BLaER1 (cell line): ENCODE data around the gene ZNF318.
"Not testable (repeated sequence)": the region's sequence is repeated elsewhere in the genome, so short reads cannot be mapped to it uniquely, and the experiment has no call there.

Experiments used
- H3K27ac ChIP-seq: shearing (Covaris generic); formaldehyde crosslinking; 2 replicates; pipeline ENCODE4 v1.8.1; 2022
- H3K27me3 ChIP-seq: shearing (Covaris generic); formaldehyde crosslinking; 2 replicates; pipeline ENCODE4 v1.8.1; 2022
- H3K36me3 ChIP-seq: shearing (Covaris generic); formaldehyde crosslinking; 2 replicates; pipeline ENCODE4 v1.8.1; 2022
- H3K4me1 ChIP-seq: shearing (Covaris generic); formaldehyde crosslinking; 2 replicates; pipeline ENCODE4 v1.8.1; 2022
- H3K4me2 ChIP-seq: shearing (Covaris generic); formaldehyde crosslinking; 2 replicates; pipeline ENCODE4 v1.8.1; 2022
- H3K4me3 ChIP-seq: shearing (Covaris generic); formaldehyde crosslinking; 2 replicates; pipeline ENCODE4 v1.8.1; 2022
- H3K9ac ChIP-seq: shearing (Covaris generic); formaldehyde crosslinking; 2 replicates; pipeline ENCODE4 v1.8.1; 2022
- H3K9me3 ChIP-seq: shearing (Covaris generic); formaldehyde crosslinking; 2 replicates; pipeline ENCODE4 v1.8.1; 2022
- H4K20me1 ChIP-seq: shearing (Covaris generic); formaldehyde crosslinking; 2 replicates; pipeline ENCODE4 v1.8.1; 2022
- Cebpa-rat ChIP-seq: shearing (Covaris generic); IDR thresholded peaks from 2 replicates; pipeline ENCODE4 v1.8.1; 2022

The ZNF318 gene

GRCh38 chr6:43367245-43367984, 2.0 kb downstream of the ZNF318 start:
- H3K9me3 ChIP-seq: no peaks in the 10 kb centered on the region
- H3K27ac ChIP-seq: no peak overlapping the region
- peaks cover 68% of the 10 kb centered on the region for H3K4me1 ChIP-seq
- peak overlapping the region; percentile 96 for H3K4me2 ChIP-seq
- TF ChIP-seq Cebpa-rat: no peak
- peaks cover 21% of the 10 kb centered on the region for H3K27me3 ChIP-seq
- peaks cover 42% of the 10 kb centered on the region for H4K20me1 ChIP-seq
- no peak overlapping the region for H3K9ac ChIP-seq
- H3K4me3 ChIP-seq: peak overlapping the region; percentile 95
- H3K36me3 ChIP-seq: peaks cover 32% of the 10 kb centered on the region

- peaks cover 93% of the 10 kb centered on the region for H3K36me3 ChIP-seq
- H3K27ac ChIP-seq: no peak overlapping the region
- TF ChIP-seq Cebpa-rat: no peak
- H3K4me2 ChIP-seq: no peak overlapping the region
- H4K20me1 ChIP-seq: peaks cover 67% of the 10 kb centered on the region
- no peak overlapping the region for H3K9ac ChIP-seq
- H3K4me1 ChIP-seq: peaks cover 18% of the 10 kb centered on the region
- no peak overlapping the region for H3K4me3 ChIP-seq
- no peaks in the 10 kb centered on the region for H3K9me3 ChIP-seq
- H3K27me3 ChIP-seq: no peaks in the 10 kb centered on the region
These were observed 8.2 kb downstream of the ZNF318 start for GRCh38 chr6:43361269-43361668.

- Histone ChIP-seq H3K4me3 (no peak overlapping the region), H3K4me2 (no peak overlapping the region), H4K20me1 (peaks cover 62% of the 10 kb centered on the region), H3K36me3 (peaks cover 99% of the 10 kb centered on the region), H3K27ac (no peak overlapping the region), H3K27me3 (no peaks in the 10 kb centered on the region), H3K9me3 (no peaks in the 10 kb centered on the region), H3K9ac (no peak overlapping the region), H3K4me1 (peaks cover 15% of the 10 kb centered on the region)
- no peak for TF ChIP-seq Cebpa-rat
These were observed 9.6 kb downstream of the ZNF318 start for GRCh38 chr6:43359831-43360230.

GRCh38 chr6:43359381-43359780, 10.1 kb downstream of the ZNF318 start:
- no peak overlapping the region for H3K4me3 ChIP-seq
- peaks cover 66% of the 10 kb centered on the region for H4K20me1 ChIP-seq
- H3K4me2 ChIP-seq: no peak overlapping the region
- H3K4me1 ChIP-seq: peaks cover 11% of the 10 kb centered on the region
- peaks cover 99% of the 10 kb centered on the region for H3K36me3 ChIP-seq
- no peak overlapping the region for H3K27ac ChIP-seq
- no peak for TF ChIP-seq Cebpa-rat
- H3K9ac ChIP-seq: no peak overlapping the region
- H3K27me3 ChIP-seq: no peaks in the 10 kb centered on the region
- H3K9me3 ChIP-seq: no peaks in the 10 kb centered on the region

- Histone ChIP-seq H3K4me2 (no peak overlapping the region), H3K4me3 (no peak overlapping the region), H3K27ac (no peak overlapping the region), H3K9ac (no peak overlapping the region), H3K4me1 (no peaks in the 10 kb centered on the region), H3K27me3 (no peaks in the 10 kb centered on the region), H3K9me3 (no peaks in the 10 kb centered on the region), H3K36me3 (peaks cover 89% of the 10 kb centered on the region), H4K20me1 (peaks cover 49% of the 10 kb centered on the region)
- TF ChIP-seq Cebpa-rat: no peak
These were observed 13.4 kb downstream of the ZNF318 start for GRCh38 chr6:43355862-43356590.

- H3K9me3 ChIP-seq, H3K9ac ChIP-seq, H3K4me2 ChIP-seq, H3K27me3 ChIP-seq, H3K27ac ChIP-seq, H3K4me1 ChIP-seq, H3K4me3 ChIP-seq: not testable (repeated sequence)
- peaks cover 87% of the 10 kb centered on the region for H3K36me3 ChIP-seq
- peaks cover 18% of the 10 kb centered on the region; the same call in 1 of the 2 replicates for H4K20me1 ChIP-seq
These were observed 17.5 kb downstream of the ZNF318 start for GRCh38 chr6:43351951-43352350.

GRCh38 chr6:43347444-43347843, 22.0 kb downstream of the ZNF318 start:
- no peak overlapping the region for H3K9ac ChIP-seq
- 0 out of 2 replicates have a peak, but pooled peaks cover 5% of the 10 kb centered on the region for H4K20me1 ChIP-seq
- no peaks in the 10 kb centered on the region for H3K27me3 ChIP-seq
- no peak for TF ChIP-seq Cebpa-rat
- no peak overlapping the region for H3K27ac ChIP-seq
- H3K9me3 ChIP-seq: no peaks in the 10 kb centered on the region
- H3K4me3 ChIP-seq: no peak overlapping the region
- H3K4me1 ChIP-seq: no peaks in the 10 kb centered on the region
- H3K36me3 ChIP-seq: peaks cover 93% of the 10 kb centered on the region
- no peak overlapping the region for H3K4me2 ChIP-seq

GRCh38 chr6:43347021-43347420, 22.4 kb downstream of the ZNF318 start:
- Histone ChIP-seq H3K4me2 (no peak overlapping the region), H3K4me3 (no peak overlapping the region), H3K27ac (no peak overlapping the region), H4K20me1 (0 out of 2 replicates have a peak, but pooled peaks cover 6% of the 10 kb centered on the region), H3K27me3 (no peaks in the 10 kb centered on the region), H3K9ac (no peak overlapping the region), H3K4me1 (no peaks in the 10 kb centered on the region), H3K36me3 (peaks cover 93% of the 10 kb centered on the region), H3K9me3 (no peaks in the 10 kb centered on the region)
- TF ChIP-seq Cebpa-rat: no peak

GRCh38 chr6:43346243-43346642, 23.2 kb downstream of the ZNF318 start:
- not testable (repeated sequence) for H3K4me2 ChIP-seq, H3K9ac ChIP-seq, H4K20me1 ChIP-seq, H3K9me3 ChIP-seq, H3K4me3 ChIP-seq, H3K27ac ChIP-seq, H3K27me3 ChIP-seq, H3K4me1 ChIP-seq
- peaks cover 95% of the 10 kb centered on the region for H3K36me3 ChIP-seq

GRCh38 chr6:43339168-43339567, 30.3 kb downstream of the ZNF318 start:
- Histone ChIP-seq H3K27ac (no peak overlapping the region), H3K4me2 (no peak overlapping the region)

More at GRCh38 chr6:43339168-43339567, 30.3 kb downstream of the ZNF318 start:
- Histone ChIP-seq H4K20me1 (0 out of 2 replicates have a peak, but pooled peaks cover 6% of the 10 kb centered on the region), H3K9ac (no peak overlapping the region), H3K36me3 (peaks cover 73% of the 10 kb centered on the region), H3K27me3 (no peaks in the 10 kb centered on the region), H3K4me1 (no peaks in the 10 kb centered on the region), H3K4me3 (no peak overlapping the region), H3K9me3 (no peaks in the 10 kb centered on the region)
- no peak for TF ChIP-seq Cebpa-rat
